ENCODE data around the gene METTL22.

METTL22 gene

DNA sequence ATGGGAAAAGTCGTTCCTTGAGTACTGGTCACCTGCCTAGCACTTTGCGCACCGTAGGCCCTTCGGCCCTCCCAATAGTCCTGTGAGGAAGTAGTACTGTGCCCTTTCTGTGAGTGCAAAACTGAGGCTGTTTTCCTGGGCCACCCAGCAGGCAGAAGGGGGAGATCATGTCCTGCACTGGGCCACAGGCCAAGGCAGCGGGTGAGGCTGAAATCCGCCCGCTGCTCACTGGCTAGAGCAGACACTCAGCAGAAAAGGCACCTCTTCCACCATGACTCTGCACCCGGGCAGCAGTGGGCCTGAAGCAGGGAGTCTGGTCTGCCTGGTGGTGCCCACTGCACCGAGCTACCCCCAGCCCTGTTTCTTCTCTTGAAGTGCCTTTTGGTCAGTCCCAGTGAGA, 20.2 kb downstream of the METTL22 start:
- no peak for TF ChIP-seq CTCF (IDR thresholded peaks at IDR 0.05; ENCODE audit: low read depth, low read length, missing control alignments)
- DNase-seq (ENCODE audit: extremely low read depth, low read depth): no peak
- H3K4me3 ChIP-seq (replicated peaks; ENCODE audit: low read depth, low read length): no peak overlapping the region

DNA sequence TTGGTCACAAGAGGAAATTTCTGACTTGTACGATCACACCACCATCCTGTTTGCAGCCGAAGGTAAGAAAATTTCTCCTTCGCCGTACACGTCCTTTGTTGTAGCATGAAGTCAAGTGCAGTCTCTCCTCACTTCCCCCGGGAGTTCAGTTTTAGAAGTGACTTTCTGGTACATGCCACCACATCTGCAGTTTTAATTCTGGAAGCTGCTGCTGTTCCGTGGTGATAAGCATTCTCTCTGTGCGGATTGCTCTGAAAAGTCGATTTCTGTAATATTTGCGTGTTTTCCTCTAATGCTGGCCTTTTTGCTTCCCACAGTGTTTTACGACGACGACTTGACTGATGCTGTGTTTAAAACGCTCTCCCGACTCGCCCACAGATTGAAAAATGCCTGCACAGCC, 20.6 kb downstream of the METTL22 start:
- no peak for DNase-seq (ENCODE audit: extremely low read depth, low read depth)
- H3K4me3 ChIP-seq (replicated peaks; ENCODE audit: low read depth, low read length): no peak overlapping the region
- no peak for TF ChIP-seq CTCF (IDR thresholded peaks at IDR 0.05; ENCODE audit: low read depth, low read length, missing control alignments)

DNA sequence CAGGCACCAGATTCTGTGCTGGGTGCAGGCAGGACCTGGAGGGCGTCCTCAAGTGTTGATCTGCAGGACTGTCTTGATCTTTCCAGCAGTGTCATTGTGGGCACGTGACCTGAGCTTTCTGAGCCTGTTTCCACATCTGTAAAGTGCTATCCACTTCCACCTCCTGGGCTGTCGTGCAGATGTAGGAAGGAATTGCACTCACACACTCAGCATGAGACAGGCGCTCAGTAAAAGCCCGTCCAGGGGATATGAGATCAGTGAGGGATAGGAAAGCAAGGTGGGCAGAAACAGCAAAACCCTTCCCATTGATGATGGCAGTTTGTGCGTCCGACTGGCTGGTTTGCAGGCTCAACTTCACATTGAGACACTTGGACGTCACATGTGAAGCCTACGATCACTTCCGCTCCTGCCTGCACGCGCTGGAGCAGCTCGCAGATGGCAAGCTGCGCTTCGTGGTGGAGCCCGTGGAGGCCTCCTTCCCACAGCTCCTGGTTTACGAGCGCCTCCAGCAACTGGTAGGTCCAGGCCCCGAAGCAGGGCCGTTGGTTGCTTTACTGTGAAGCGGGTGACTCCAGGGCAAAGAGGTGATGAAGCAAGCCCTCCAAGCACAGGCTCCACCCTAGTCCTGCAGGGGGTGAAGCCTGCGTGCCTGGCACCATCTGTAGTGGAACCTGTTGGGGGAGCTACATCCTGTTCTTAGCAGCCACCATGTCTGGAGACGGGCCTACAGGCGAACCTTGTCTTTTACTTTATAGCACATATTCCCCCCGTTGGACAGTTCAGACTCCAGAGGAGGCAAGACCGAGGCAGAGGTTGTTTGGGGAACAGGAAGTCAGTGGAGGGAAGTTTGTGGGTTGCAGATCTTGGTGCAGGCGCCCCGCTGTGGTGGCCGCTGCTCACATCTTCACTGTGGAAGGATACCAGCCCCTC, 23.0 kb downstream of the METTL22 start:
- DNase-seq (ENCODE audit: extremely low read depth, low read depth): no peak
- H3K4me3 ChIP-seq (replicated peaks; ENCODE audit: low read depth, low read length): no peak overlapping the region
- no peak for TF ChIP-seq CTCF (IDR thresholded peaks at IDR 0.05; ENCODE audit: low read depth, low read length, missing control alignments)

- no peak for TF ChIP-seq CTCF (IDR thresholded peaks at IDR 0.05; ENCODE audit: low read depth, low read length, missing control alignments)
- DNase-seq (ENCODE audit: extremely low read depth, low read depth): no peak
- no peak overlapping the region for H3K4me3 ChIP-seq (replicated peaks; ENCODE audit: low read depth, low read length)
These were observed 23.6 kb downstream of the METTL22 start for GRCh38 chr16:8645141-8645521.

- no peak for DNase-seq (ENCODE audit: extremely low read depth, low read depth)
- no peak overlapping the region for H3K4me3 ChIP-seq (replicated peaks; ENCODE audit: low read depth, low read length)
- TF ChIP-seq CTCF (IDR thresholded peaks at IDR 0.05; ENCODE audit: low read depth, low read length, missing control alignments): no peak
These were observed 24.3 kb downstream of the METTL22 start for GRCh38 chr16:8645831-8646230.

GRCh38 chr16:8646326-8647053, 25.0 kb downstream of the METTL22 start:
- TF ChIP-seq CTCF (IDR thresholded peaks at IDR 0.05; ENCODE audit: low read depth, low read length, missing control alignments): no peak
- H3K4me3 ChIP-seq (replicated peaks; ENCODE audit: low read depth, low read length): no peak overlapping the region
- no peak for DNase-seq (ENCODE audit: extremely low read depth, low read depth)

Measured in HFF-Myc (cell line).